Hematopoietic multipotent progenitor cell (in vitro differentiated cells): ENCODE measurements around the gene BAIAP2L2. TPM values are rescaled to one million over a fixed set of nuclear protein-coding genes. Genes with fewer than 3 reads are reported as not detected.
A peak's percentile ranks its signal among the peaks of the same experiment; 100 is the strongest.

ENCODE experiments used
- DNase-seq, 3 donors: peaks; one replicate each; pipeline ENCODE4 v3.0.0-alpha.2; 2011 to 2015; ENCODE audit warnings: low read depth in 2 of 3, low spot score in 2 of 3
- total RNA-seq: library from RNA; depleted of rRNA; stranded (reverse); fragments of >200 nt; gene quantifications from one replicate; pipeline ENCODE4 v1.2.3, GENCODE V29; 2012

The BAIAP2L2 gene
- total RNA-seq, 1 donor, result under 0.01 TPM

DNA sequence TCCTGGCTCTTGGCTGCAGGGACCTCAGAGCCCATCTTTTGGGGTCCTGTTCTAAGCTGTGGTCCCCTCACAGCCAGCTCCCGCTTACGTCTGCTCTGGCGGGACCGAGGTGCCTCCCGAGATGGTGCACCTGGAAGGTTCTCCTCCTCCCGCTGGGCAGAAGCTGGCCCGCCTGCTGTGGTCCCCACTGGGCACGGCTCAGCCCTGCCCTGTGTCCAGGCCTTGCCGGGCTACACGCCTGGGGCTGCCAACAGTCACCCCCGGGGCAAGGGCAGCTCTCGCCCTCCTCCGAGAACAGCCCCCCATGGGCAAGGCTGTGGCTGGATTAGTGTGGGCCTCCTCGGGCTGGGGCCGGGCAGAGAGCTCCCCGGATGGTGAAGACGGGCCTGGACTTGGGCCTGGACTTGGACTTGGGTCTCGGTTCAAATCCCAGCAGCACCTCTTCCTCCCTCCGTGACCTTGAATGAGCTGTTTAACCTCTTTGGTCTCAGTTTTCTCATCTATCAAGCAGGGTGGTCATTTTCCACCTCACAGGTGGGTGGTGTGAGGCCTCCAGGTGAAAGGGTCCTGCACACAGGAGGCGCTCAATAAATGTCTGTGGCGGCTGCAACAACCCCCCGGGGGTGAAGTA lies 998 bp downstream of the BAIAP2L2 start:
- peak in 2 of 3 donors; percentile 27 to 64 for DNase-seq

DNA sequence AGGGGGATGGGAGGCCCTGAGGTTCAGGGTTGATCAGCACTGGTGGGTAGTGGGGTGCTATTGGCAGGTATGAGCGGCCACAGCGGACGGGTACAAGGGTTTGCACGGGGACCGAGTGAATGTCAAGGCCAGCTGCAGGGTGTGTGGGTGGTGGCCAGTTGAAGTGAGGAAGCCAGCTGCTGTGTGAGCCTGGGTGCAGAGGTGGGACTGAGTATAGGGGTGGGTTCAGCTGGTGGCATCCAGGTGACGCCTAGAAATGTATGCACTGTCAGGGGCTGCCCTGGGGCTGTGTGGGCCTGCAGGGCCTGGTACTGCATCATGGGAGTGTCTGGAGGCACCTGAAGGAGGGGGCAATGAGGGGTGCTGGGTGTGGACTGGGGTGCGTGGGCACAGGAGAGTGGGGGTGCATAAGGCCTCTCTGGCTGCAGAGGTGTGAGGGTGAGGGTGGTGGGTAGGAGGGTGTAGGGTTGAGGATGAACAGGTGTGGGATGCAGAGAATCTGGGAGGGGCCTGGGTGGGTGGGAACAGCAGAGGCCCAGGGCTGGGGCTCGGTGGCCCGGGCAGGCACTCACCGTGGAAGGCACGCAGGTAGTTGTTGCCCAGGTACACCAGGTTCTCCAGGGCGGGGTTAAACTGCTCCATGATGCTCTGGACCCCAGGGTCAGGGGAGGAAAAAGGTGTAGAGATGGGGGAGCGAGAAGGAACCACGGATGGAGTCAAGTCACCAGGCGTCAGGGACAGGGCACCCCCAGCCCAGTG lies 1.7 kb downstream of the BAIAP2L2 start:
- DNase-seq, result peak in 1 of 3 donors; percentile 30

GRCh38 chr22:38107692-38108515 lies 2.6 kb downstream of the BAIAP2L2 start:
- DNase-seq, result no peak

- DNase-seq, result no peak
Measured at GRCh38 chr22:38106814-38107578, 3.5 kb downstream of the BAIAP2L2 start.

- peak in 1 of 3 donors; percentile 17 for DNase-seq
Measured at GRCh38 chr22:38104084-38104483, 6.4 kb downstream of the BAIAP2L2 start.

- no peak for DNase-seq
Measured at GRCh38 chr22:38103641-38104040, 6.8 kb downstream of the BAIAP2L2 start.

DNA sequence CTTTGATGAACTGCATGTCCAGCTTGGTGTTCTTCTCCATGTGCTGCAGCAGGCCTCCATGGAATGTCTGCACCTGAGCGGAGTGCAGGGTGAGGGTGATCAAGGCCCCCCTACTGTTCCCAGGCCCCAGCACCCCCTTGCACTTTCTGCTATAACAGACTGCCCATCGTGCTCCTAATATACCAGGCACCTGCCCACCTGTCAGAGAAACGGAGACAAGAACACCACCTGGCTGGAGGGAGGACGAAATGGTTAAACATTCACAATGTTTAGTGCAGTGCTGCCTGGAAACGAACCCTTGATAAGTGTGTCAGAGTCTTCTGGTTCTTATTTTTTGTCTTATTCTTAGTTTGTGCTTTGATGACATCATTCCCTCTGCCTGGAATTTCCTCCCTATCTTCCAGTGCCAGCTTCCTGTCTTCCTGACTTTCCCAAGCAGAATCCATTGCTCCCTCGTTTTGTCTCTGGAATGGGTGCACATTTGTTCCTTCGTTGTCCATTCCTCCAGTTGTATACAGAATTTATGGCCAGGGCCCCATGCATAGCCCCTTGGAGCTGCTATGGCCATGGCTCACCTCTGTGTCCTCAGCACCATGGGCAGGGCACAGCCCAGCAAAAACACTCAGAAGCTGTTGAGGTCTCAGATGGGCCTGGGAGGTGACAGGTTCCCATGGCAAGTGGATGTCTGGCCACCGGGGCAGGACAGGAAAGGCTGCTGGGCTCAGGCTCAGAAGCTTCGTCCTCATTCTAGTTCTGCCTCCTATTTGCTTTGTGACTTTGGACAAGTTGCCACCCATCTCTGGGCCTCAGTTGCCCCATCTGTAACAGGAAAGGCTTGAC lies 11.9 kb downstream of the BAIAP2L2 start:
- no peak for DNase-seq

GRCh38 chr22:38097557-38098409 lies 12.7 kb downstream of the BAIAP2L2 start:
- no peak for DNase-seq

DNA sequence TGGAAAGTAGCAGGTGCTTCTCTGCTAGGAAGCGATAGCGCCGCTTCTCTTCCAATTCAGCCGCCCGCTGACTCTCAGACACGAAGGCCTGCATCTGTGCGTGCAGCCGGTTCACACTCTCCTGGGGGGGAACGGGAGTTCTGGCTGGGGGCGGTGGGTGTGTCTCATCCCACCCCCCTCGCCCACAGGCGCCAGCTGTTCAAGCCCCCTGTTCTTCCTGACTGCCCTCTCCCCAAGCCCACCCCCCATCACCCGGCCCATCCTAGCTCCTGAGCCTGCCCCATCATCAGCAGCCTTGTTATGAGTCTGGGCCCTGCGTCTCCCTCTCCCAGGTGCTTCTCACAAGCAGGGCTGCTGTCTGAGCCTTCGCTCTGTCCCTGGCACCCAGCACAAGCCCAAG lies 13.4 kb downstream of the BAIAP2L2 start:
- no peak for DNase-seq

DNA sequence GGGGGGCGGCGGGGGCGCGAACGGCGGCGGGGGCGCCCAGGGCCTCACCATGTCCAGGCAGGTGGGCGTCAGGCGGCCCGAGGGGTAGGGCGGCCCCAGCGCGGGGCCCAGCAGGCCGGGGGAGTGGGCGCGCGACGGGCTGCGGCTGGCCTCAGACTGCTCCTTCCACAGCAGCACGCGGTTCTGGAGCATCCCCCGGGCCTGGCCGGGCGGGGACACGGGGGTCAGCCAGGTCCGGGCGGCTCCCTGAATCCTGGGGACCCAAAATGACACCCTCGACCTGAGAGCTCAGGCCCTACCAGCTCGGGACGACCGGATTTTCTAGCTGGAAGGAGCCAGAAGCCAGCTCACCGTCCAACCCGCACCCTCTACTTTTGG lies 21.0 kb downstream of the BAIAP2L2 start:
- DNase-seq, result no peak

DNA sequence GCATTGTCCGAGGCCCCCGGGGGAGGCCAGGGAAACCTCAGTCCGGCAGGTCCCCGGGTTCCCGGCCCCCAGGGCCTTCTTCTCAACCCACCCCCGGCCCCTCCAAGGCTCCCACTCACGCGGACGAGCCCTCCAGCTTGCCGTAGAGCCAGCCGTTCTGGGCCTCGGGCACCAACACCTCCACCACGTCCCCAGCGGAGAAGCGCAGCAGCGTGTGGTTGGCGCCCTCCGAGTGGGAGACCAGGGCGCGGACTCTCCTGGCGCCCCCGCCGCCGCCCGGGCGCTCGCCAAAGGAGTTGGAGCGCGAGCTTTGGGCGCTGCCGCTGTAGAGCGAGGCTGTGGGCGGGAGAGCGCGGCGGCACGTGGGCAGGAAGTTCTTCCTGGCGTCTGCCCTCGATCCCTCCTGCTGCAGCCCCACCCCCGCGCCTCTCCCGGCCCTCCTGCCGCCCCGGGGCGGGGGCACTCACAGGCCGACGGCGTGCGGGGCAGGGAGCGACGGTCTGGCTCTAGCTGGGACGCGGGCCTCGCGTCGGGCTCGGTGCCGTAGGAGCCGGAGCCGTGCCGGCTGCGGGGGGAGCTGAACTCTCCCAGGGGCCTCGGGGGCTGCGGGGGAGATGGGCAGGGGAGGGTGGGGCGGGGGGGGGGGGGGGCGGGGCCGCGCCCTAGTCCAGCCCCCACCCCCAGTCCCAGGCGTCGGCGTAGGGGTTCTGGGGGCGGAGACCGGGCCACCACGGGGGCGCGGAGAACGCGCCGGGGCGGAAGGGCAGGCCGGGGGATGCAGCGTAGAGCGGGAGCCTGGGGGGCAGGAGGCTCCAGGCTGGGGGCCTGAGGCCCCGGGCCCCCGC lies 21.6 kb downstream of the BAIAP2L2 start:
- no peak for DNase-seq

DNA sequence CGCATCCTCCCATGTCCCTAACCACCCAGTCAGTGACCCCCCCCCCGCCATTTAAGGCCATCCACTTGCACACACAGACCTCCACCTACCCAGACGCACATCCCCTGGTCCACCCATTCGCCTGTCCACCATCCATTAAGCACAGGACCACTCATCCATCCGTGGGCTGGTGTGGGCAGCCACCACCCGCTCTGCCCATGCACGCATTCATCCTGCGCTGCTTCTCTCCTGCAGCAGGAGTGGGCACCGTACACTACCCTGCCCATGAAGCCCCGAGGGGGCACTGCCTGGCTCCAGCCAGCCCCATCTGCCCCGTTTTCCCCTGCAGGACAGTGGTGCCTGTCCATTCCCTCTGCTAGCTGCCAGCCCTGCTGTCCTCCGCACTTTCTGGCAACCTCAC lies 22.6 kb downstream of the BAIAP2L2 start:
- no peak for DNase-seq

DNA sequence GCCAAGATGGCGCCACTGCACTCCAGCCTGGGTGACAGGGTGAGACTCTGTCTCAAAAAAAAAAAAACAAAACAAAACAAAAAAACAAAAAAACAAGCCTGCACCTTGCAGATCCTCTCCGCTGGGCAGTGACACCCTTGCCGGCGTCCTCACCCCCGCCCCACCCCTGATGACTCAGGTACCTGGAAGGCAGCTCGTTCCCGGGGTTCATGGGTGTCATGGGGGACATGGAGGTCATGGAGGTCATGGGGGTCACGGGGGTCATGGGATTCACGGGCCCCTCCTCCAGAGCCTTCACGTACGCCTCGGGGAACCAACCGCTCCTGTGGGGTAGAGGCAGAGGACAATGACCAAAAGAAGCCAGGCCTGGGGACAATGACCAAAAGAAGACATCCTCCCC lies 23.5 kb downstream of the BAIAP2L2 start:
- no peak for DNase-seq

DNA sequence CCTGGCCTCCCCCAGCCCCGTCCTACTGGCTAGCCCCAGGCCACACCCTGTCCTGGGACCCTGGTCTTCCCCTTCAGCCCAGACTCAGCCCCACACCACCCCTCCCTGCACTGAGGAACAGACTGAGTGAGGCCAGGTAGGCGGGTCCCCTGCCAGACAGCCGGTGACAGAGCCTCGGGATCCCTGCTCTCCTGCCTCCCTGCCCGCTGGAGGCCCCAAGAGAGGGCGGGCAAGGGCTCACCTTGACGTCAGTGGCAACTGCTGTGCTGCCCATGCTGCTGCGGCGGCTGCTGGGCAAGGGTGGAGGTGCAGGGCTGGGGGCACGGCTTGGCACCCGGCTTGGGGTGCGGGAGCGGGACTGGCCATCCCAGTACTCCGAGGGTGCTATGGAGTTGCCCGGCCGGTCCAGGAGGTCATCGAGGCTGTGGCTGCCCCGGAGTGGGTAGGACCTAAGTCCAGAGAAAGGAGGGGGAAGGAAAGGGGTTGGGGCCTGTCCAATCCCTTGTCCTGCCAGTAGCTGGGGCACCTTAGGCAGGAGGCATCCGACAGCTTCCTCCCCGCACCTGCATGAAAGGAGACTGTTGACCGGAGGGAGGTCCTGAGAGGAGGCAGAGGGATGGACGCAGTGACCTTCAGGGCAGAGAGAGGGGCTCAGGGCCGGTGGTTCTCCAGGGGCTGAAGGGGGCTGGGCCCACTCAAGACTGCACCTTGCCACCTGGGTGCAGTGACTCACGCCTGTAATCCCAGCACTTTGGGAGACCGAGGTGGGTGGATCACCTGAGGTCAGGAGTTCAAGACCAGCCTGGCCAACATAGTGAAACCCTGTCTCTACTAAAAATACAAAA lies 24.3 kb downstream of the BAIAP2L2 start:
- DNase-seq, result no peak

DNA sequence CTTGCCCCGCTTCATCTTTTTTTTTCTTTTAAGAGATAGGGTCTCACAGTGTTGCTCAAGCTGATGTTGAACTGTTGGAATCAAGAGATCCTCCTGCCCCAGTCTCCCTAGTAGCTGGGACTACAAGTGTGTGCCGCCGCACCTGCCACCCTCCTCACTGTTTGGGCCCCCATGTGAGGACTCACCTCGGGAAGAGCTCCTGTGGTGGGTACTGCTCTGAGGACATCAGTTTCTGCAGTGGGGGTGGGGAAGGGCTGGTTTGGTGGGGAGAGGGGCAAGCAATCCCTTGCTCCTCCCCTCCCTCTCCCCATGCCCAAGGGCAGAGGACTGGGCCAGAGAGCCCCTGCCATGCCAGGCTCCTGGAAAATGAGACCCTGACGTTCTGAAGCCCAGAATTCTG lies 25.0 kb downstream of the BAIAP2L2 start:
- no peak for DNase-seq

- no peak for DNase-seq
Measured at GRCh38 chr22:38085056-38085455, 25.4 kb downstream of the BAIAP2L2 start.

DNA sequence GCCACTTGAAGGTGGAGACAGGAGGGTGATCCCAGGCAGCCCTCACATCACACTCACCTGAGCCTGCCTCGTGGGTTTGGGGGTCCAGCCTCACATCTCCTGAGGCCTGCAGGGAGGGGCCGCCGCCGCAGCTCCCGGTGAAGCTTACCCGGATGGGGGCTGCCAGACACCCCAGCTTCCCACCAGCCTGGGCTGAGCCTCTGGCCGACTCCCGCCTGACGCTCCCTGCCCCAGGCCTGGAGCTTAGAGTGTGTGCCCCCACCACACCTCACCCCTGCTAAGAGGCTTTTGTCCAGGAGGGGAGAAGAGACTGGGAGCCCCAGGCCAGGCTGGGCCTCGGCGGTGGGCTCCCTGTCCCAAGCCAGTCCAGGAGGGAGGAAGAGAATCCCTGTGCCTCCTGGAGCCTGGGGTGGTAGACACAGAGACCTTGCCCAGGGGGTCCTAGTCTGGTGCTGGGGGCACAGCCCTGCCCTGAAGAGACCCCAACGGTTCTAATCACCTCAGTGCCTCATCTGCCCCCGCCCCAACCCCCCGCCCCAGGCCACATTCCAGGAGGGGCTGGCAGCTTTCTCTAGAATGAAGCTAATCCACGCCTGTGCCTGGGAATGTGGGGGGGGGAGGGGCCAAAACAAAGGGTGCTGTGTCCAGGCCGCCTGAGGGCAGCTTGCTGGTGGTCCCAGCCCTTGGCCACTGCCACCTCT lies 26.4 kb downstream of the BAIAP2L2 start, which contains the start of gene SLC16A8:
TSS of gene SLC16A8 (minus strand) at position 254 of the 701 bp plus-strand sequence. CDS start 1,311 bp downstream, outside the sequence.
- DNase-seq, result no peak
